Activated naive CD4-positive, alpha-beta T cell treated with anti-CD3 and anti-CD28 coated beads, Interleukin-2, amount 50 U/mL, for 72 hours (primary cell): Measurements from ENCODE around the gene C1QL3. TPM values are rescaled to one million over a fixed set of nuclear protein-coding genes. Genes with fewer than 3 reads are reported as not detected.

Experiments used
- ATAC-seq, 2 donors: fragments of 150-1000 bp; cut with Tn5 transposase; 2 replicates each; pipeline ENCODE4 v1.10.0; 2021; ENCODE audit warnings: mild to moderate bottlenecking in 2 of 2, moderate library complexity in 2 of 2
- DNase-seq, 2 donors: peaks; one replicate each; pipeline ENCODE4 v3.0.0; 2021 to 2022; ENCODE audit warnings: low spot score in 2 of 2
- H3K27ac Mint-ChIP-seq, 2 donors: one replicate each; pipeline ENCODE4 v1.8.0; 2022; ENCODE audit warnings: mild to moderate bottlenecking in 2 of 2, mixed read lengths in 2 of 2
- H3K36me3 Mint-ChIP-seq, 2 donors: one replicate each; pipeline ENCODE4 v1.8.0; 2022; ENCODE audit warnings: mixed read lengths in 2 of 2
- H3K9me3 Mint-ChIP-seq, 2 donors: one replicate each; pipeline ENCODE4 v1.8.0; 2022; ENCODE audit warnings: mixed read lengths in 2 of 2
- total RNA-seq, 2 donors: library from RNA; stranded (reverse); gene quantifications; one replicate each; pipeline ENCODE4 v1.2.3, GENCODE V29; 2022

C1QL3 gene
- total RNA-seq, result under 1 TPM in 1 of 2 donors, not detected in 1; 0.20 TPM

DNA sequence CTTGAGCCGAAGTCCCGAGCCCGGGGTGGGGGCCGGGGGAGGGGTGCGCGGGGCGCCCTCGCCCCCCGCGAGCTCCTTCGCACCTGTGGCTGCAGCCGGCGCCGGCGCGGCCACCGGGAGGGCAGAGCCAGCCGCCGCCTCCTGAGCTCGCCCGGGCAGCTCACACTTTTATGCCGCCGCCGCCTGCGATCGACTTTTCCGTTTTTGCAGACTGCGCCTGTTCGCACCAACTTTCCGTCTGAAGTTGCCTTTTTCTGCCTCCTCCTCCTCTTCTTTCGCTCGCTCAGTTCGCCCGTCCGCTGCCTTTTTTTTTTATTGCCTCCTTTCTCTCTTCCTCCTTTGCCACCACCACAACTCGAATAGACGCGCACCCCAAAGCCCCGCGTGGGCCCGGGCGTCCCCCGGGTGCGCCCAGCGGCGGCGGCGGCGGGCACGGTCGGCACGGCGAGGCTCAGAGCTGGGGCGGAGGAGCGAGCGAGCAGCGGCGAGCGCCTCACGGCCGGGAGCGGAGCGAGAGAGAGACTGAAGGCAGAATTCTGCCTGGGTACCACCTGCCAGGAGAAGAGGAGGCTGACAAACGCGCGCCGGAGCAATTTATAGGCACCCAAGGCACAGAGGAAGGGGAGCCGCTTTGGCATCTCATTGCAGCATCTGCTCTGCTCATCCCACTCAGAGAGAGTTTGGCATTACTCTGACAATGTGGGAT lies at the start of gene C1QL3:
TSS of gene C1QL3 (minus strand) at position 569 of the 706 bp plus-strand sequence. CDS start 814 bp downstream, outside the sequence.
- peaks cover 8 to 13% of the 10 kb centered on the region in 2 donors for H3K36me3 Mint-ChIP-seq
- ATAC-seq (peak; percentile 45 to 51), DNase-seq (peak in 1 of 2 donors; percentile 34)
- H3K27ac Mint-ChIP-seq, result no peak within 1 kb of the TSS
- H3K9me3 Mint-ChIP-seq, result no peaks in the 10 kb centered on the region

DNA sequence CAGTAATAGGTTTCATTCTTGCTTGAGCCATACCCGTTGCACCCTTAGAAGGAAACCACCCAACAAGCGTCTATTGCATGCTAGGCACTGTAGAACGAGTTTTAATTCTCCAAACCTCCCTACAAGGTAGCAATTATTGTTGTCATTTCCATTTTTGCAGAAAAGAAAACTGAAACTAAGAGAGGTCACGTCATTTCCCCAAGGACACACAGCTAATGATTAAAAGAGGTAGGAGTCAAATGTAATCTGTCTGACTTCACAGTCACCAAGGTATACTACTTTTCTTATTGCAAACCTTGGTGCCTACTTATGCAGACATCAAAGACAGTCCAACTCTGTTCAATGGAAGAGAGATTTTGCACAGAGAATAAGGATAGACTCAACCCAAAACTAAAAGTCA lies 49.1 kb upstream of the C1QL3 start:
- Mint-ChIP-seq H3K36me3 (no peaks in the 10 kb centered on the region), H3K9me3 (peaks cover 0 to 5% of the 10 kb centered on the region in 2 donors), H3K27ac (no peak overlapping the region)
- no peak for ATAC-seq
- DNase-seq, result no peak

DNA sequence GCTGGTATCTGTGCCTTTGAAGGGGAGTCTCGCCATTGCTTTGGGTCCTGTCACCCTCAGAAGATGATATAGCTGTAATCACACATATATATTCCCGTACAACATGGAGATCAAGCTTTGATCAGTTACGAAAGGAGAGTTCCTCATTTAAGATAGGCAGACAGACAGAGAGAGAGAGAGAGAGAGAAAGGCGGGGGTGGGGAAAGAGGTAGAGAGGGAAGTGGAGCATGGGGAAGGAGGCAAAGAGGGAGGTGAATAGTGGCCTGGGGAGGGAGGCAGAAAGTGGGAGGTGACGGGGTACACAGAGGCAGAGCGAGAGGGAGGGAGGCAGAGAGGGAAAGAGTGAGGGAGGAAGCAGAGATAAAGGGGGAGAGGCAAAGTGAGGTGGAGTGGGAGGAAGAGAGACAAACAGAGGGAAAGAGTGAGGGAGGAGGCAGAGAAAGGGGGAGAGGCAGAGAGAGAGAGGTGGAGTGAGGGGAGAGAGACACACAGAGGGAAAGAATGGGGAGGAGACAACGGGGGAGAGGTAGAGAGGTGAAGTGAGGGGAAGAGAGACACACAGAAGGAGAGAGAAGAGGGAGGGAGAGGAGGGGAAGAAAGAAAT lies 44.6 kb upstream of the C1QL3 start:
- no peaks in the 10 kb centered on the region for H3K36me3 Mint-ChIP-seq
- H3K9me3 Mint-ChIP-seq, result no peaks in the 10 kb centered on the region

DNA sequence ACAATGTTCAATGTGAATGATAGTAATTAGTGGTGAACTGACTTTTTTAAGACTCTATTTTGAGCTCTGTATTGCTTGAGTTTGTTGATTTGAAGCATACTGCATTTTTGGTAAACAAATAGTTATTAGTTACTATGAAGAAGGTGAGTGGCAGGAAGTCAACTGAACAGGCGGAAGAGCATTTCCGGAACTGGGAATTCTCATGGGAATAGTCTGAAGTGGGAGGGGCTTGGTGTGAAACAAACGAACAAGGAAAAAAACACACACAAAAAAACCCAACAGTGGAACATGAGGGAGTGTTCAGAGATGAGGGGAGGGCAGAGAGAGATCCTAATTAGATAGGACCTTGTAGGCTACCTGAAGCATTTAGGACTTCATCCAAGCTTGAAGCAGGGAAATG lies 43.9 kb upstream of the C1QL3 start:
- H3K36me3 Mint-ChIP-seq, result no peaks in the 10 kb centered on the region
- ATAC-seq (no peak), DNase-seq (no peak)
- no peaks in the 10 kb centered on the region for H3K9me3 Mint-ChIP-seq
- H3K27ac Mint-ChIP-seq, result peak overlapping the region in 1 of 2 donors; percentile 42

More for the DNA sequence above, 44.6 kb upstream of the C1QL3 start:
- ATAC-seq, result no peak
- peak overlapping the region; percentile 42 to 46 for H3K27ac Mint-ChIP-seq
- no peak for DNase-seq

DNA sequence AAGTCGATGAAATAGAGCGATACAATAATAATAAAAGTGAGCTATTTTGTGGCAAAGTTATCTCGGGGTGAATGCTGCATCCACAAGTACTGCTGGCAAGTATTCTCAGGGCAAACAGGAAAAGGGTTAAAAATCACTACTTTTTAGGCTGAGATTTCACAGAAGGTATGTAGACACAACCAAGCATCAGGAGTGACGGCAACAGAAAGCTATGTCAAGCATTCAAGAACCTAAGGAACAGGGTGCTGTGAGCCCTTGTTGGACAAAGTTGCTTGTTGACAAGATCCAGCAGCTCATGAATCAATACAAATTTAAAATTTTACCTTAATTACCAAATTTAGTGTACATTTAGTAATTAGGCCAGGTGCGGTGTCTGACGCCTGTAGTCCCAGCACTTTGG lies 41.2 kb upstream of the C1QL3 start:
- DNase-seq (no peak), ATAC-seq (no peak)
- Mint-ChIP-seq H3K27ac (no peak overlapping the region), H3K9me3 (no peaks in the 10 kb centered on the region), H3K36me3 (no peaks in the 10 kb centered on the region)

DNA sequence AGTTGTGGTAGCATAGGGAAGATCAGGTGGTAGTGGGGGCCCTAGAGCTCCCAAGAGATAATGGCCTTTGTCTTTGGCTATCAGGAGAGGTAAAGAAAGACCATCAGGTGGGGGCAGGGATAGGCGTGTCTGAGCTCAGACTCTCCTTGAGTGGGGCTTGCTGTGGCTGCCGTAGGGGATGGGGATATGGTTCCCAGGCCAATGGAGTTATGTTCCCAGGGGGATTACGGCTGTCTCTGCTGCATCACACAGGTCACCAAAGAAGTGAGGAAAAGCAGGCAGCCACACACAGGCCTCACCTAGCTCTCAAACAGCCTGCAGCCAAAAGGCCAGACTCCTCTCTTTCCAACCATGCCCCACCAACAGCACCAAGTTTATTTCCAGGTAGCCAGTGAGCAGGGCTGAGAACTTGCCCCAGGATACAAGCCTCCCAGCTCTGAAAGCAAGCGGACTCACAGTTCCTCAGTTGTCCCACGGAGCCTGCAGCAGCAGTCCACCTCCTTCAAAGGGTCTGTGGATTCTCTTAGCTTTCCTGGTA lies 37.6 kb upstream of the C1QL3 start:
- ATAC-seq (no peak), DNase-seq (no peak)
- H3K36me3 Mint-ChIP-seq, result no peaks in the 10 kb centered on the region
- H3K27ac Mint-ChIP-seq, result no peak overlapping the region
- peaks cover 0 to 7% of the 10 kb centered on the region in 2 donors for H3K9me3 Mint-ChIP-seq

DNA sequence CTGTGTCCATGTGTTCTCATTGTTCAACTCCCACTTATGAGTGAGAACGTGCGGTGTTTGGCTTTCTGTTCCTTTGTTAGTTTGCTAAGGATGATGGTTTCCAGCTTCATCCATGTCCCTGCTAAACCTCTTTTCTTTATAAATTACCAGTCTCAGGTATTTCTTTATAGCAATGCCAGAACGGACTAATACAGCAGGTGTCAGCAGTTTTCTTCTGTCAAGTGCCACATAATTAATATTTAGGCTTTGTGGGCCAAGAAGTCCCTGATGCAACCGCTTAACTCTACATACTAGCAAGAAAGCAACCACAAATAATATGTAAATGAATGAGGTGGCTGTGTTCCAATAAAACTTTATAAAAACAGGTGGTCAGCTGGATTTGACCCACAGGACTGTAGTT lies 26.3 kb upstream of the C1QL3 start:
- ATAC-seq, result no peak
- Mint-ChIP-seq H3K36me3 (no peaks in the 10 kb centered on the region), H3K9me3 (no peaks in the 10 kb centered on the region), H3K27ac (no peak overlapping the region)
- no peak for DNase-seq

DNA sequence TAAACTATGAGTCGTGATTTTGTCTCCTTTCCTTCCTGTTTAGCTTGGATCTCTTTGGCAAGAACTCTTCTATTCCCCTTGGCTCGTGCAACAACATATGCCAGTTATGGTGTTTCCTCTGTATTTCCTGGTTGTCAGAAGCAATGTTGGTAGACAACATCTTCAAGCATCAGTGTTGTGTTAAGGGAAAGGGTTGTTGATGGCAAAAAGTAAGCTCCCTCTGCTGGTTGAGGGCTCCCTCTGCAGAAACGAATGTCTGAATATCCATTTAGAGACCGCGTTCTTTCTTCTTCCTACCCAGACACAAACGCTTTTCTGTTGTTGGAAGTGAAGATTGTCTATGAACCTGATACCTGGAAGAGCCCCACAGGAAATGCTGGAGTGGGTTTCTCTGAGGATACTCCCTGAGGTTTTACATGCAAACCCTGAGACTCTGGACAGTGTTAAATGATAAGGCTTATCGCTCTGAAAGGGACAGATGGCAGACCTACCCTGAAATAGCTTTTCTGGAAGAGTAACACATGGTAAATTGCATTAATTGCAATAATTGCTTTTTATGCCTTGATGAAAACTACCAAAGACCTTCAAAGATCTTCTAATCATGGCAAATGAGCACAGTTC lies 23.5 kb upstream of the C1QL3 start:
- no peaks in the 10 kb centered on the region for H3K9me3 Mint-ChIP-seq
- no peak overlapping the region for H3K27ac Mint-ChIP-seq
- ATAC-seq (no peak), DNase-seq (no peak)
- no peaks in the 10 kb centered on the region for H3K36me3 Mint-ChIP-seq

DNA sequence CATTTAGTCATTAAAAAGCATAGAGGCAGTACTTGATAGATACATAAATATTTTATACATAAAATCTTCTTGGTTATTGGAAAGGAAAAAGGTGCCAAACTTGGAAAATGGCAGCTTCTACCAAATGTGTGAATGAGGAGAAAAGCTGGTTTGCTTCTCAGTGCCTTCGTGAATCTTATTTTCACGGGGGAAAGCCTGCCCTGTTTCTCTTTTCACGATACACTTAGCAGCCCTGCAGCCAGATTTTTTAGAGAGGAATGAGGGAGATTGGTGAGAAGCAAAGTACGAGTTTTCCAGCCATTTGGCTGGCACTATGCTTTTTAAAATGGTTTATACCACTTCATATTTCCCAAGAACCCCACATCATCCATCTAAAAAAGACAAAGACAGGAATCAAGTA lies 22.9 kb upstream of the C1QL3 start:
- Mint-ChIP-seq H3K27ac (no peak overlapping the region), H3K36me3 (no peaks in the 10 kb centered on the region), H3K9me3 (no peaks in the 10 kb centered on the region)
- DNase-seq (no peak), ATAC-seq (no peak)

DNA sequence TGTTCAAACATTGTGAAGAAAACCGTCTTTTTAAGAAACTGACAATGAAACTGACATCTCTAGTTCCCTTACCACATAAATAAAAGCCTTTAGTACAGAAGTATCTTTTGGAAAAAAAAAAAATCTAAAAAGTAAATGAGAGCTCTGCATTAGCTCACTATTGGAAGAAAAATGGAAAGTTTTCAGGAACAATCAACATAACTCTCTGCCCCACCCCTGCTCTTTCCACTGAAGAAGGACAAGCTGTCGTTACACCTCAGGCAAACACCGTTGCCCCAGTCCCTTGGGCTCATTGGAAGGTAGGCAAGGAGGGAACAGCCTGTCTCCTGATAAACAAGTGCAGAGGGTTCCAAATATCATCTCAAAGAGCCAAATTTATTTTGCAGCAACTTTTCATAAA lies 22.4 kb upstream of the C1QL3 start:
- Mint-ChIP-seq H3K36me3 (no peaks in the 10 kb centered on the region), H3K9me3 (no peaks in the 10 kb centered on the region)

DNA sequence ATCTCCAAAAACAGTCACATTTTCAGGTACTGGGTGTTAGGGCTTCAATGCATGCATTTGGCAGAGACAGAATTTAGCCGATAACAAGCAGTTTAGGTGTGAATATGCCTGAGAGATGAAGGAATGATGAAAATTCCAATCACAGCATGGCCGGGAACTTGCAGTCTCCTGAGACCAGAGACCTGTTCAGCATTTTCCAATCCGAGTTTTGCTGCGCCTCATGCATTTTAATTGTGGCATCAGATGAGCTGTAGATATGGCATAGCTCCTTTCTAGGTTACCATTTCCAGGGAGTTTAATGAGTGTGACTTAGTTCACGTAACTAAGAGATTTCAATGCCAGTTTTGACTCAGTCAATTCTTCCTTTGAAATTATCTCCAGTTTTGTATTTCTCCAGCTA lies 14.5 kb upstream of the C1QL3 start:
- H3K27ac Mint-ChIP-seq, result no peak overlapping the region
- no peaks in the 10 kb centered on the region for H3K36me3 Mint-ChIP-seq
- ATAC-seq, result no peak
- no peaks in the 10 kb centered on the region for H3K9me3 Mint-ChIP-seq
- no peak for DNase-seq

More for the DNA sequence above, 22.4 kb upstream of the C1QL3 start:
- no peak for DNase-seq
- ATAC-seq, result no peak
- H3K27ac Mint-ChIP-seq, result no peak overlapping the region

DNA sequence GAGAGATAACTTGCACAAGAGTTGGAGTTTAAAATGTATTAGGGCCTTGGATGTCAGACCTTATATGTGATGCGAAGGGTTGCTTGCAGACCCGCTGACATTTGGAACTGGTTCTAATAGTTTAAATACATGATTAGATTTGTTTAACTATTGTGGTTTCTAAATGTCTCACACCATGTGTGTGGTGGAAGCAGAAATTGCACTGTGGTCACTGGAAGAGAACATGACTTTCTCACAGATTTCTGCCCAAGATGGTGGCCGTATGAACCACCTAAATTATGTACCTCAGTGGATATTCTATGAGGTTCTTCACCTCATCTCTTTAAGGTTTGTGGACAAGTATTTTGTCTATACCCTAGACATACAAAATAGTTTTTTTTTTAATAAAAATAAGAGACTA lies 8.2 kb upstream of the C1QL3 start:
- Mint-ChIP-seq H3K9me3 (no peaks in the 10 kb centered on the region), H3K36me3 (peaks cover 0 to under 1% of the 10 kb centered on the region in 2 donors), H3K27ac (no peak overlapping the region)
- DNase-seq (no peak), ATAC-seq (no peak)

DNA sequence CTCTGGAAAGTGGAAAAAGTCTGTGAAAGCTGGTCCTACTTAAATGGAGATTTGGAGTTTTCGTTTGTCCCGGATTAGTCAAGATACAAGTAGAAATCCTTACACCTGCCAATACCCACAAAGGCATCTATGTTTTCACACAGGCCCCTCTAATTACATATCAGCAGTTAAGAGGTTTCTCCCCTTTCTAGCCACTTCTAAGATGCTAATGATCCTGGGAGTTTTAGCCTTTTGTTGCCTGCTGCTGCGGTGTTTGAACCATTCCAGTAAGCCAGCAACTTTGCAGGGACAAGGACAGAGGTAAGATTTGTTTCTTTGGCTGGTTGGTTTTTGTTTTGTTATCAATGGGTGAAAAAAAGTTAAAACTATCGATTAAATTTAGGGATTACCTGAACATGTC lies 5.8 kb upstream of the C1QL3 start:
- ATAC-seq (no peak), DNase-seq (no peak)
- Mint-ChIP-seq H3K27ac (no peak overlapping the region), H3K36me3 (peaks cover 2 to 5% of the 10 kb centered on the region in 2 donors), H3K9me3 (no peaks in the 10 kb centered on the region)

DNA sequence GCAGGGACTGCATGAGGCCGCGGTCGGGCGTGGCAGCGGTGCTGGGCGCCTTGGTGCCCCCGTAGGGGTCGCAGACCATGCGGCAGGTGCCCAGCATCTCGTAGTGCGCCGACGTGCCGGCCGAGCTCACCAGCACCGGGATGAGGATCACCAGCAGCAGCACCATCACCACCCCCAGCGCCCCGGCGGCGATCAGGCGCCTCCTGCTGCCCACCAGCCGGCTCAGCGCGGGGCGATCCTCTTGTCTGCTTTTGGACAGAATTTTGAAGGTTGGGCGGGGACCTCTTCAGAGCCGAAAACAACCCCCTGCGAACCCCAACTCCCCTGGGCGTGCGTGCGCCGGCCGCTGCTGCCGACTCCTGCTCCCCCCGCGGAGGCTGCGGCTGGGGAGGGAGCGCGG lies 779 bp downstream of the C1QL3 start:
- H3K36me3 Mint-ChIP-seq, result peaks cover 8 to 13% of the 10 kb centered on the region in 2 donors
- H3K9me3 Mint-ChIP-seq, result no peaks in the 10 kb centered on the region
- no peak overlapping the region for H3K27ac Mint-ChIP-seq
- peak in 1 of 2 donors; percentile 38 for DNase-seq
- peak; percentile 65 to 69 for ATAC-seq

DNA sequence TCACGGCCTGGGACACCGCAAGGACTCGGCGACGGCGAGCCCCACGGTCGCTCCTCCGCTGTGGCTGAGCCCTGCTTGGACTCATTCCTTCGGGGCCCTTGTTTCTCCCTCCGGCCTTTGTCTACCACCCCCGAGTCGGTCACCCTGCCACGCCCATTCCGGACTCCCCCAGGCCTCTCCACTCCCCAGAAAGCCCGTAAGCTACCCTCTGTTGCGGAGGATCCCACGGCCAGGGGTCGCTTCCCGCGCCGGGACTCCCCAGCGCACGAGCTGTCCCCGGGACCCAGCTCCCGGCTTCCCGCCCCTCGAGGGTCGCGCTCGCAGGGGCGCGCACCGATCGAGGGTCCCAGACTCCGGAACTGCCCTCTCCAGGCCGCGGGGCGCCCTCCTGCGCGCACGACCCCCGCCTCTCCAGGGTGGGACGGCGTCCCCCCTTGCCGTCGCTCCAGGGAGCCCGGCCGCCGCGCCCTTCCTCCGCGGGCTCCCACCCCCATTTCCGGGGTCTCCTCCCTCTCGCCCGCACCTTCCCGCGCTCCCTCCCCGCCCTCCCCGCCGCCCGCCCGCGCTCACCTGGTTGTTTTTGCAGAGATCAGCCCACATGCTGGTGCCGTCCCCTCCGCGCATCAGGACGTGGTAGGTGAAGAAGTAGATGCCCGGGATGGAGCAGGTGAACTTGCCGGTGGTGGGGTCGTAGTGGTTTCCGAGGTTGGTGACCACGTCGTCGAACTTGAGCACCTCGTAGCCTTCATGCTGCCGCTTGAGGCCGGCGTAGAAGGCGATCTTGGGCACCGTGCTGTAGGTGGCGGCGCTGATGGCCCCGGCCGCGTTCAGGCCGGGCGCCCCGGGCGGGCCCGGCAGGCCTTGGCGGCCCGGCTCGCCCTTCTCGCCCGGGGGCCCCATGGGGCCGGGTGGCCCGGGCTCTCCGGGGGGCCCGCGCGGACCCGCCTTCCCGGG lies 1.5 kb downstream of the C1QL3 start:
- Mint-ChIP-seq H3K9me3 (no peaks in the 10 kb centered on the region), H3K36me3 (peaks cover 8 to 13% of the 10 kb centered on the region in 2 donors), H3K27ac (no peak overlapping the region)
- DNase-seq (peak in 1 of 2 donors; percentile 10), ATAC-seq (peak; percentile 33 to 59)

DNA sequence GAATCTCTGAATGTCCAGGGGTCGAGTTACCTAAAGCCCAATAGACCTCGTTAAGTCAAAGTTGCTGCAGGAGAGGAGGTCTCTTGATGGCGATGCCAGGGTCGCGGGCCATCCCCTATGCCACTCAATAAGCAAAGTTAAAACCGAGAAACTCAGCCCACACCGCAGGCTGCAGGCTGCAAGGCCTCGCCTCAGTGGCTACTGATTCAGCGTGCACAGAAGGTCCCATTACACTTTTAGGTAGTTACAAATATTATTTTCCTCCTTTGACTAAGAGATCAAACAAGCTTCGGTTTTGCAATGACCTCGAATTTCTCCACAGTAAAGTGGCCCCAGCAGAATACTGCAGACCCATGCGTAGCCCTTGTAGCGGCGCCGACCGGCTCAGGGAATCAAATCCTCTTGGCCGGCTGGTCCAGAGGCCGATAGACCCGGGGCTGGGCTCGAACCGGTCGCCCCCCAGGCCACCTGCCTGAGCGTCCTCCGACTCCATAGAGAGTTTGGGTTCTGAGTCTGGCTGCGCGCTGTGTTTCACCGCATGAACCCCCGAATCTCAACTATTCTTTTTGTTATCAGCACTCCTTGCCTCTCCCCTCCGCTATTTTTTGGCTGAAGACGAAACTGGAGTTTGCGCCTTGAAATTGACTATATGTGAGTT lies 2.3 kb downstream of the C1QL3 start:
- no peak overlapping the region for H3K27ac Mint-ChIP-seq
- ATAC-seq (no peak), DNase-seq (no peak)
- peaks cover 4 to 13% of the 10 kb centered on the region in 2 donors for H3K36me3 Mint-ChIP-seq
- H3K9me3 Mint-ChIP-seq, result no peaks in the 10 kb centered on the region
